ENCODE data around the gene LILRA2.
"Not testable (repeated sequence)": the region's sequence is repeated elsewhere in the genome, so short reads cannot be mapped to it uniquely, and the experiment has no call there.

Gene LILRA2

GRCh38 chr19:54571715-54572615 is 1.6 kb upstream of the LILRA2 start:
- peak; percentile 55 for DNase-seq

GRCh38 chr19:54572696-54573311 is 786 bp upstream of the LILRA2 start:
- DNase-seq: peak; percentile 95 to 97

- no peak for DNase-seq
Measured at GRCh38 chr19:54574051-54574450, 461 bp downstream of the LILRA2 start.

GRCh38 chr19:54574527-54575056 is 1.0 kb downstream of the LILRA2 start:
- DNase-seq: no peak

GRCh38 chr19:54575205-54575604 is 1.6 kb downstream of the LILRA2 start:
- not testable (repeated sequence) for DNase-seq

- DNase-seq: no peak
Measured at GRCh38 chr19:54576411-54576976, 2.9 kb downstream of the LILRA2 start.

- no peak for DNase-seq
Measured at GRCh38 chr19:54577334-54577733, 3.7 kb downstream of the LILRA2 start.

GRCh38 chr19:54578268-54578667 is 4.7 kb downstream of the LILRA2 start:
- not testable (repeated sequence) for DNase-seq

- no peak for DNase-seq
Measured at GRCh38 chr19:54586397-54586796, 12.8 kb downstream of the LILRA2 start.

- no peak for DNase-seq
Measured at GRCh38 chr19:54587026-54587425, 13.4 kb downstream of the LILRA2 start.

- DNase-seq: peak; percentile 77 to 90
Measured at GRCh38 chr19:54593445-54593844, 19.9 kb downstream of the LILRA2 start, which contains the start of gene LILRA1. TSS of gene LILRA1 (plus strand) at chr19:54593632. CDS start at chr19:54594245, 613 bp downstream.

- not testable (repeated sequence) for DNase-seq
Measured at GRCh38 chr19:54593931-54594626, 20.5 kb downstream of the LILRA2 start.

GRCh38 chr19:54594737-54595136 is 21.1 kb downstream of the LILRA2 start:
- DNase-seq: no peak

GRCh38 chr19:54595680-54596436 is 22.3 kb downstream of the LILRA2 start:
- DNase-seq: not testable (repeated sequence)

- DNase-seq: peak in 1 of 2 experiments; percentile 10
Measured at GRCh38 chr19:54600212-54600611, 26.6 kb downstream of the LILRA2 start.

- DNase-seq: no peak
Measured at GRCh38 chr19:54606230-54606629, 32.6 kb downstream of the LILRA2 start.

- DNase-seq: no peak
Measured at GRCh38 chr19:54606891-54607784, 33.5 kb downstream of the LILRA2 start.

GRCh38 chr19:54607785-54608150 is 34.2 kb downstream of the LILRA2 start:
- DNase-seq: no peak

GRCh38 chr19:54608205-54608604 is 34.6 kb downstream of the LILRA2 start:
- no peak for DNase-seq

- no peak for DNase-seq
Measured at GRCh38 chr19:54608792-54609191, 35.2 kb downstream of the LILRA2 start.

GRCh38 chr19:54609356-54609791 is 35.8 kb downstream of the LILRA2 start:
- no peak for DNase-seq
